K562 (cell line): ENCODE data around the gene MAPKAPK3. TPM values are rescaled to one million over a fixed set of nuclear protein-coding genes. Genes with fewer than 3 reads are reported as not detected.

Experiments used
- ATAC-seq: fragments of 200-7000 bp; cut with Tn5 transposase; 3 replicates; pipeline ENCODE4 v1.9.1; 2020; ENCODE audit warnings: moderate library complexity
- BruUV-seq: library from RNA; stranded (reverse); fragments of 400-500 nt; replicated peaks from 2 replicates; lab custom pipeline; 2021; lab: Mats Ljungman, UMichigan
- CTCF ChIA-PET: fragments of 300-600 bp; formaldehyde crosslinking; extraction: SDS; loops from one replicate; lab custom pipeline; 2021; ENCODE audit warnings: low intra/inter-chr PET ratio; lab: Yijun Ruan, JAX
- POLR2A ChIA-PET: fragments of 300-600, 350-650 bp; sonication (Branson Sonifier 250); formaldehyde crosslinking; extraction: SDS; loops from one replicate; lab custom pipeline; 2021; ENCODE audit warnings: antibody characterized with exemption, inconsistent platforms; lab: Yijun Ruan, JAX
- DNase-seq, 4 experiments: peaks; one replicate each; pipeline versions ENCODE4 v3.0.0 to v3.0.0-alpha.2; 2011 to 2018; ENCODE audit warnings: low spot score in 3 of 4, mixed read lengths in 3 of 4; ENCODE audit errors: extremely low read depth in 1 of 4
- FAIRE-seq: peaks from 2 replicates; lab custom pipeline; 2011; peaks lifted over from hg19 to GRCh38; lab: Jason Lieb, UNC
- H2AFZ ChIP-seq: 2 replicates; pipeline ENCODE4 v1.6.0; 2011; ENCODE audit warnings: low read depth, low read length, control low read depth, inconsistent platforms
- H3K27ac ChIP-seq: fragments of 200-600 bp; 3 replicates; pipeline ENCODE4 v1.8.0; 2011; ENCODE audit warnings: low read depth, mild to moderate bottlenecking, control low read depth, inconsistent platforms, low read length, moderate library complexity, mixed read lengths; ENCODE audit errors: extremely low read depth
- H3K27me3 ChIP-seq, 2 experiments: fragments of 300-600 bp in 1 of 2; 2 replicates in 1 of 2; 3 replicates in 1 of 2; pipeline versions ENCODE4 v1.6.0 to v1.8.0; 2011; ENCODE audit warnings: inconsistent platforms in 2 of 2, low read length in 2 of 2, mild to moderate bottlenecking in 1 of 2, mixed read lengths in 1 of 2, moderate library complexity in 1 of 2; ENCODE audit not compliant: control insufficient read depth in 2 of 2, insufficient read depth in 2 of 2
- H3K36me3 ChIP-seq: fragments of 300-600 bp; 3 replicates; pipeline ENCODE4 v1.8.0; 2011; ENCODE audit warnings: mild to moderate bottlenecking, low read length, inconsistent platforms; ENCODE audit not compliant: control insufficient read depth, insufficient read depth
- H3K4me1 ChIP-seq, 2 experiments: fragments of 200-600 bp in 1 of 2; replicated peaks in 1 of 2; 2 replicates in 1 of 2; 3 replicates in 1 of 2; pipeline versions ENCODE4 v1.5.1 to v1.8.0; 2011; ENCODE audit warnings: inconsistent platforms in 2 of 2, low read length in 2 of 2, mild to moderate bottlenecking in 1 of 2, mixed read lengths in 1 of 2, moderate library complexity in 1 of 2; ENCODE audit not compliant: control insufficient read depth in 2 of 2, insufficient read depth in 2 of 2
- H3K4me2 ChIP-seq: 2 replicates; pipeline ENCODE4 v1.6.1; 2011; ENCODE audit warnings: low read length, control low read depth, inconsistent platforms, mixed read lengths; ENCODE audit not compliant: insufficient read depth
- H3K4me3 ChIP-seq: fragments of 200-600 bp; sonication (generic), shearing (Covaris generic); 2 replicates; pipeline ENCODE4 v1.5.1; 2016; ENCODE audit warnings: control low read depth, inconsistent platforms
- H3K79me2 ChIP-seq: fragments of 200-600 bp; 3 replicates; pipeline ENCODE4 v1.8.0; 2011; ENCODE audit warnings: low read length, inconsistent platforms; ENCODE audit not compliant: control insufficient read depth, insufficient read depth
- H3K9ac ChIP-seq, 2 experiments: 2 replicates each; pipeline versions ENCODE4 v1.6.0 to v1.6.1; 2011; ENCODE audit warnings: low read depth in 2 of 2, low read length in 2 of 2, control low read depth in 1 of 2, inconsistent platforms in 1 of 2, mild to moderate bottlenecking in 1 of 2, mixed read lengths in 1 of 2; ENCODE audit not compliant: insufficient read depth in 1 of 2
- H3K9me1 ChIP-seq: one replicate; pipeline ENCODE4 v1.6.0; 2011; ENCODE audit warnings: inconsistent platforms, mild to moderate bottlenecking, low read length, moderate library complexity; ENCODE audit not compliant: control insufficient read depth, insufficient read depth
- H3K9me3 ChIP-seq: replicated peaks from 2 replicates; pipeline ENCODE4 v1.5.1; 2011; ENCODE audit warnings: low read depth, low read length, inconsistent platforms; ENCODE audit not compliant: control insufficient read depth, insufficient read depth
- H4K20me1 ChIP-seq: replicated peaks from 2 replicates; pipeline ENCODE4 v1.6.1; 2011; ENCODE audit warnings: low read length, inconsistent platforms, mixed read lengths; ENCODE audit not compliant: control insufficient read depth, insufficient read depth
- CBX1 ChIP-seq: sonication (generic); IDR thresholded peaks from 2 replicates; pipeline ENCODE4 v1.6.1; 2016; ENCODE audit warnings: antibody characterized with exemption, low read depth, mild to moderate bottlenecking
- ELF2 ChIP-seq: fragments of 250-450 bp; sonication (Bioruptor Pico); IDR thresholded peaks from 2 replicates; pipeline ENCODE4 v1.5.0; 2021; ENCODE audit warnings: mild to moderate bottlenecking
- L3MBTL2 ChIP-seq: fragments of 450-650 bp; IDR thresholded peaks from 2 replicates; pipeline ENCODE4 v1.6.1; 2016; ENCODE audit warnings: mild to moderate bottlenecking, moderate library complexity
- NR2F6 ChIP-seq: fragments of 450-650 bp; formaldehyde crosslinking; IDR thresholded peaks from 2 replicates; pipeline ENCODE4 v1.4.0; 2020; ENCODE audit warnings: mild to moderate bottlenecking
- ZBTB26 ChIP-seq: fragments of 450-650 bp; formaldehyde crosslinking; IDR thresholded peaks from 2 replicates; pipeline ENCODE4 v1.4.0; 2022; ENCODE audit warnings: missing genetic modification characterization
- ZNF23 ChIP-seq: fragments of 250-450 bp; sonication (Bioruptor Pico); IDR thresholded peaks from 2 replicates; pipeline ENCODE4 v1.4.0; 2020; ENCODE audit warnings: mild to moderate bottlenecking
- WGBS: fragments of 100-300 bp; shearing (Covaris generic); methylation state at CpG from one replicate; pipeline ENCODE4 v1.1.6; 2016; ENCODE audit warnings: low coverage, mixed read lengths; ENCODE audit not compliant: insufficient coverage; ENCODE audit errors: missing lambda C conversion rate; 5-methylcytosine and 5-hydroxymethylcytosine counted together
- in situ Hi-C: fragments of 300-500 bp; cut with MboI; formaldehyde crosslinking; loops from 4 replicates; pipeline ENCODE4 v1.15.0; 2018; ENCODE audit warnings: inconsistent platforms, mixed read lengths
- intact Hi-C: fragments of 100-400 bp; cut with micrococcal nuclease; formaldehyde crosslinking; loops from 2 replicates; pipeline ENCODE4 v1.14.2; 2022
- polyA plus RNA-seq, 8 experiments: library from polyadenylated mRNA; depleted of rRNA in 4 of 8; stranded (reverse) in 5 of 8; unstranded in 3 of 8; fragments of >200 nt; fragmentation: Nextera tagmentation in 2 of 8; fragmentation: Illumina TruSeq in 1 of 8; extraction: Ambion mirVana in 2 of 8; extraction: Trizol in 1 of 8; gene quantifications; 2 replicates each; pipeline versions ENCODE4 v1.2.1 to v1.2.3, GENCODE V29; 2011 to 2014; ENCODE audit warnings: inconsistent platforms in 1 of 8, missing spikeins in 1 of 8
- total RNA-seq, 7 experiments: library from RNA; depleted of rRNA in 6 of 7; stranded (reverse); fragments of >200 nt in 6 of 7; fragmentation: Illumina TruSeq in 2 of 7; extraction: Trizol in 2 of 7; gene quantifications; 2 replicates each; pipeline versions ENCODE4 v1.2.1 to v1.2.3, GENCODE V29; 2011 to 2021; ENCODE audit warnings: low replicate concordance in 1 of 7

MAPKAPK3 gene
- total and polyA plus RNA-seq, 9 of the 15 experiments (the other 6 are each of a cell fraction or from before 2014, with no cell fraction given), result 8.0 to 56.4 (median 41.2) TPM

- intact Hi-C loops (no loop called here), in situ Hi-C loops (no loop called here)
- WGBS, result 78% methylated on average over 6 of the region's 6 CpGs
- H3K36me3 ChIP-seq, result peaks cover 25% of the 10 kb centered on the region; the same call in 2 of the 3 replicates
- no peak for TF ChIP-seq CBX1
- peak; percentile 14; the same call in 1 of the 2 replicates for TF ChIP-seq L3MBTL2
- TF ChIP-seq ELF2 (CRISPR knock-in tag), result no peak
- no peak for TF ChIP-seq ZBTB26 (CRISPR knock-in tag)
- TF ChIP-seq ZNF23 (CRISPR knock-in tag), result no peak
- no peak for TF ChIP-seq NR2F6
- no peaks in the 10 kb centered on the region for H3K79me2 ChIP-seq
- H3K4me1 ChIP-seq, result peaks cover 32 to 33% of the 10 kb centered on the region in 2 experiments
- ChIA-PET CTCF (no interaction called here), POLR2A (interaction anchor here (0.6 to 2.3 kb wide), 7 partner anchors 8 to 1376 kb away, joined by 3 to 9 read pairs (median 5); partner anchors contain the start of gene HEMK1)
- no peaks in the 10 kb centered on the region for H3K9me1 ChIP-seq
- no TSS peak for BruUV-seq
- no peak for FAIRE-seq
- no peaks in the 10 kb centered on the region for H3K27me3 ChIP-seq
- no peak overlapping the region for H3K4me3 ChIP-seq
- peak overlapping the region; percentile 35; the same call in 1 of the 3 replicates for H3K27ac ChIP-seq
- H3K9ac ChIP-seq, result peak overlapping the region; percentile 14 to 68; a peak in 2 of 4 replicates
- H4K20me1 ChIP-seq, result no peaks in the 10 kb centered on the region
- H3K9me3 ChIP-seq, result no peaks in the 10 kb centered on the region
- no peak overlapping the region for H2AFZ ChIP-seq
- no peak for DNase-seq
- no peak for ATAC-seq
- no peak overlapping the region for H3K4me2 ChIP-seq
These were observed 30.8 kb upstream of the MAPKAPK3 start for GRCh38 chr3:50585919-50586762.
